CD14-positive monocyte (primary cell): Measurements from ENCODE around the gene GTF2F2. TPM values are rescaled to one million over a fixed set of nuclear protein-coding genes. Genes with fewer than 3 reads are reported as not detected.

Experiments used
- DNase-seq, 3 donors: peaks; one replicate each; pipeline ENCODE4 v3.0.0-alpha.2; 2011 to 2022
- H2AFZ ChIP-seq: 2 replicates; pipeline ENCODE4 v1.6.0; 2012; ENCODE audit warnings: mild to moderate bottlenecking, low read depth, low read length, inconsistent platforms; ENCODE audit not compliant: insufficient read depth, poor library complexity, severe bottlenecking
- H3K27ac ChIP-seq, 2 donors: 1 replicate in 1 of 2; 2 replicates in 1 of 2; pipeline ENCODE4 v1.5.1; 2012 to 2013; ENCODE audit warnings: low read length in 2 of 2, control low read depth in 1 of 2, inconsistent platforms in 1 of 2, low read depth in 1 of 2, mild to moderate bottlenecking in 1 of 2
- H3K27me3 ChIP-seq, 2 donors: one replicate each; pipeline versions ENCODE4 v1.6.0 to v1.6.1; 2011 to 2013; ENCODE audit warnings: low read length in 2 of 2; ENCODE audit not compliant: control insufficient read depth in 2 of 2, insufficient read depth in 2 of 2
- H3K36me3 ChIP-seq, 2 donors: replicated peaks in 1 of 2; 1 replicate in 1 of 2; 2 replicates in 1 of 2; pipeline versions ENCODE4 v1.5.1 to v1.6.1; 2012 to 2013; ENCODE audit warnings: low read length in 2 of 2, control low read depth in 1 of 2, inconsistent platforms in 1 of 2, mild to moderate bottlenecking in 1 of 2; ENCODE audit not compliant: insufficient read depth in 2 of 2, control insufficient read depth in 1 of 2
- H3K4me1 ChIP-seq, 2 donors: 1 replicate in 1 of 2; 2 replicates in 1 of 2; pipeline versions ENCODE4 v1.5.1 to v1.6.1; 2012 to 2013; ENCODE audit warnings: low read length in 2 of 2, control low read depth in 1 of 2, inconsistent platforms in 1 of 2, mild to moderate bottlenecking in 1 of 2, moderate library complexity in 1 of 2; ENCODE audit not compliant: insufficient read depth in 2 of 2, control insufficient read depth in 1 of 2
- H3K4me2 ChIP-seq: replicated peaks from 2 replicates; pipeline ENCODE3; 2012; ENCODE audit warnings: low read length, moderate library complexity, mild to moderate bottlenecking; ENCODE audit not compliant: poor library complexity, severe bottlenecking; ENCODE audit errors: extremely low read depth
- H3K4me3 ChIP-seq, 3 experiments: fragments of 200-600 bp in 1 of 3; sonication (generic) in 1 of 3; replicated peaks in 1 of 3; 1 replicate in 2 of 3; 2 replicates in 1 of 3; pipeline ENCODE4 v1.5.1; 2011 to 2013; ENCODE audit warnings: low read length in 3 of 3, mild to moderate bottlenecking in 3 of 3, control low read depth in 2 of 3, low read depth in 2 of 3, inconsistent platforms in 1 of 3, moderate library complexity in 1 of 3
- H3K79me2 ChIP-seq: 2 replicates; pipeline ENCODE4 v1.6.0; 2012; ENCODE audit warnings: mild to moderate bottlenecking, control low read depth, inconsistent platforms, low read length, moderate library complexity; ENCODE audit not compliant: insufficient read depth
- H3K9ac ChIP-seq: 2 replicates; pipeline ENCODE4 v1.6.0; 2017; ENCODE audit warnings: low read length, mild to moderate bottlenecking; ENCODE audit not compliant: insufficient read depth, poor library complexity, severe bottlenecking
- H3K9me3 ChIP-seq, 2 donors: replicated peaks in 1 of 2; 1 replicate in 1 of 2; 2 replicates in 1 of 2; pipeline versions ENCODE4 v1.5.1 to v1.6.1; 2012 to 2013; ENCODE audit warnings: low read length in 2 of 2, control low read depth in 1 of 2; ENCODE audit not compliant: control insufficient read depth in 1 of 2, insufficient read depth in 1 of 2
- H4K20me1 ChIP-seq: 2 replicates; pipeline ENCODE4 v1.6.0; 2012; ENCODE audit warnings: mild to moderate bottlenecking, low read length, control low read depth, moderate library complexity; ENCODE audit not compliant: insufficient read depth
- H3K27ac Mint-ChIP-seq, 7 donors: one replicate each; pipeline ENCODE4 v1.8.0; 2020; ENCODE audit warnings: mild to moderate bottlenecking in 7 of 7, mixed read lengths in 7 of 7, moderate library complexity in 6 of 7, inconsistent platforms in 2 of 7
- H3K27me3 Mint-ChIP-seq, 3 donors: one replicate each; pipeline ENCODE4 v1.8.0; 2021 to 2022; ENCODE audit warnings: low read depth in 3 of 3, mild to moderate bottlenecking in 3 of 3, mixed read lengths in 3 of 3, moderate library complexity in 3 of 3, inconsistent platforms in 1 of 3
- H3K36me3 Mint-ChIP-seq, 2 donors: one replicate each; pipeline ENCODE4 v1.8.0; 2020; ENCODE audit warnings: mixed read lengths in 2 of 2, inconsistent platforms in 1 of 2, mild to moderate bottlenecking in 1 of 2
- H3K4me1 Mint-ChIP-seq: one replicate; pipeline ENCODE4 v1.8.0; 2020; ENCODE audit warnings: mild to moderate bottlenecking, mixed read lengths
- H3K4me3 Mint-ChIP-seq, 2 donors: one replicate each; pipeline ENCODE4 v1.8.0; 2020; ENCODE audit warnings: mild to moderate bottlenecking in 2 of 2, mixed read lengths in 2 of 2, moderate library complexity in 1 of 2
- H3K9me3 Mint-ChIP-seq, 7 donors: one replicate each; pipeline ENCODE4 v1.8.0; 2020 to 2022; ENCODE audit warnings: mixed read lengths in 7 of 7, mild to moderate bottlenecking in 6 of 7, moderate library complexity in 6 of 7, inconsistent platforms in 2 of 7
- WGBS: methylation state at CpG from one replicate; pipeline ENCODE4 v1.1.5; 2013; ENCODE audit warnings: missing lambda C conversion rate; ENCODE audit not compliant: insufficient coverage; 5-methylcytosine and 5-hydroxymethylcytosine counted together
- intact Hi-C, 2 donors: fragments of 100-400 bp; cut with micrococcal nuclease; formaldehyde crosslinking; loops; one replicate each; pipeline versions ENCODE4 v1.15.0 to v1.15.1; 2023
- polyA plus RNA-seq, 3 donors: library from polyadenylated mRNA; depleted of rRNA in 1 of 3; unstranded in 2 of 3; stranded (reverse) in 1 of 3; fragments of 300-500 nt in 2 of 3; fragments of >200 nt in 1 of 3; fragmentation: Illumina TruSeq in 2 of 3; gene quantifications; 1 replicate in 2 of 3; 2 replicates in 1 of 3; pipeline ENCODE4 v1.2.3, GENCODE V29; 2012 to 2021
- TF ChIP-seq, protein P1 (sequence below): fragments of 200-600 bp; IDR thresholded peaks from one replicate; pipeline ENCODE4 v1.8.0; 2022; ENCODE audit warnings: antibody characterized with exemption, mild to moderate bottlenecking

The GTF2F2 gene
- polyA plus RNA-seq, 3 donors: 8.1 to 10.4 (median 8.5) TPM

DNA sequence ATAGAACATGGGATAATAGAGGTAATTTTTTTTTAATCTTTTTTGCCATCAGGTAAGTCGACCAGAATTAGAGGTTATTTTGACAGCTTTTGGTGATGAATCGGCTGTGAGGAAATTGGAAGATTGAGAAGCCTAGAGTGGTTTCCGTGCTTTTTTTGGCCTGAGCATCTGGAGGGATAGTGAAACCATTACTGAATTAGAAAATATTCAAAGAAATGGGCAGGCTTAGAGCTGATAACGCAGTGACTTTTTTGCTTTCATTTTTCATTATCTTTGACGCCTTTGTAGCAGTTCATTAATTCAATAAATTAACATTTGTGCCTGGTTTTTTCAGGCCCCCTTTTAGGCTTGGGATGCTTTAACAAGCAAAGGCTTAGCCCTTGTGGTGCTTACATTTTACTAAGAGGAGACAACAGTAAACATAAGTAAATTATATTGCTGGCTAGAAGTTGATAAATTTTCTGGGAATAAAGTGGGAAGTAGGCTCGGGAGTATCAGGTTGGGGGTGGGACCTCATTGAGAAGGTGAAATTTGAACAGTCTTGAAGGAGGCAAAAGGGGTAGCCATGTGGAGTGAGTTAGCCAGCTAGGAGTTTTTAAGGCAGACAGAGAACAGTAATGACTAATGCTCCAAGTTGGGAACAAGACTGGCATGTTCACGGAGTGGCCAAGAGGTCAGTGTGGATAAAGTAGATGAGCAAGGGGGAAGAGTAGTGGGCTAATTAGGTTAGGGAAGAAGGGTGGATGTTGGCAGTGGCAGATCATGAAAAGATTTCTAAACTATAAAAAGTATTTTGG, 36.5 kb downstream of the GTF2F2 start:
- no peak for DNase-seq
- H3K27ac ChIP-seq: no peak overlapping the region

DNA sequence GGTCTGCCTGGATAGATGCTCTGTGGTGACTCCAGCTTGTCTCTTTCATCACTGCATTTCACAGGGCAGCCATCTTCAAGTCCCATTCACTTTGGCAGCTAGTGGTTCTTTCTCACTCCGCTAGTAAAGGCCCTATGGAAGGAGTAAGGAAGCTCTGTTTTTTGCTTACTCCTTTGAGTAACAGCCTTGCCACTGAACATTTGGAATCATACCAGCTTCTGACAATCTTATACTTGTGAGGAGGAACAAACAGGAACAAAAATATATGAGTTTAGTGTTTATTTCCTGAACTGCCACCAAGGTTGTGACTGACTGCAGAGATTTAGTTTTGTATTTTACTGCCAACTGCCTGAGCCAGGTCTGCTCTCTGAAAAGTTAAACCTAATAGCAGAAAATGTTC, 41.9 kb downstream of the GTF2F2 start:
- H3K27me3 Mint-ChIP-seq: peaks cover 0 to 2% (median 0%) of the 10 kb centered on the region in 3 donors
- Histone ChIP-seq H3K36me3 (peaks cover 11 to 64% of the 10 kb centered on the region in 2 donors), H3K27me3 (no peaks in the 10 kb centered on the region), H3K4me3 (no peak overlapping the region), H3K79me2 (no peaks in the 10 kb centered on the region), H3K4me1 (no peaks in the 10 kb centered on the region), H3K27ac (no peak overlapping the region), H4K20me1 (no peaks in the 10 kb centered on the region), H3K4me2 (no peak overlapping the region), H2AFZ (no peak overlapping the region), H3K9ac (no peak overlapping the region), H3K9me3 (no peaks in the 10 kb centered on the region)
- H3K9me3 Mint-ChIP-seq: no peaks in the 10 kb centered on the region
- intact Hi-C loops: no loop called here
- H3K36me3 Mint-ChIP-seq: peaks cover 41 to 46% of the 10 kb centered on the region in 2 donors
- H3K4me1 Mint-ChIP-seq: no peaks in the 10 kb centered on the region
- no CpG with 5 or more reads among the region's 1 CpG for WGBS
- H3K4me3 Mint-ChIP-seq: no peak overlapping the region
- DNase-seq: no peak
- H3K27ac Mint-ChIP-seq: no peak overlapping the region
- TF ChIP-seq, protein P1, sequence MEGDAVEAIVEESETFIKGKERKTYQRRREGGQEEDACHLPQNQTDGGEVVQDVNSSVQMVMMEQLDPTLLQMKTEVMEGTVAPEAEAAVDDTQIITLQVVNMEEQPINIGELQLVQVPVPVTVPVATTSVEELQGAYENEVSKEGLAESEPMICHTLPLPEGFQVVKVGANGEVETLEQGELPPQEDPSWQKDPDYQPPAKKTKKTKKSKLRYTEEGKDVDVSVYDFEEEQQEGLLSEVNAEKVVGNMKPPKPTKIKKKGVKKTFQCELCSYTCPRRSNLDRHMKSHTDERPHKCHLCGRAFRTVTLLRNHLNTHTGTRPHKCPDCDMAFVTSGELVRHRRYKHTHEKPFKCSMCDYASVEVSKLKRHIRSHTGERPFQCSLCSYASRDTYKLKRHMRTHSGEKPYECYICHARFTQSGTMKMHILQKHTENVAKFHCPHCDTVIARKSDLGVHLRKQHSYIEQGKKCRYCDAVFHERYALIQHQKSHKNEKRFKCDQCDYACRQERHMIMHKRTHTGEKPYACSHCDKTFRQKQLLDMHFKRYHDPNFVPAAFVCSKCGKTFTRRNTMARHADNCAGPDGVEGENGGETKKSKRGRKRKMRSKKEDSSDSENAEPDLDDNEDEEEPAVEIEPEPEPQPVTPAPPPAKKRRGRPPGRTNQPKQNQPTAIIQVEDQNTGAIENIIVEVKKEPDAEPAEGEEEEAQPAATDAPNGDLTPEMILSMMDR: no peak

More for the DNA sequence above, 36.5 kb downstream of the GTF2F2 start:
- Histone ChIP-seq H3K4me3 (no peak overlapping the region), H3K9me3 (no peaks in the 10 kb centered on the region), H3K9ac (no peak overlapping the region), H3K27me3 (no peaks in the 10 kb centered on the region), H3K36me3 (peaks cover 22 to 92% of the 10 kb centered on the region in 2 donors), H3K4me2 (no peak overlapping the region), H2AFZ (no peak overlapping the region), H4K20me1 (no peaks in the 10 kb centered on the region), H3K4me1 (no peaks in the 10 kb centered on the region), H3K79me2 (no peaks in the 10 kb centered on the region)
- Mint-ChIP-seq H3K27me3 (no peaks in the 10 kb centered on the region), H3K27ac (no peak overlapping the region), H3K36me3 (peaks cover 57 to 59% of the 10 kb centered on the region in 2 donors), H3K4me1 (no peaks in the 10 kb centered on the region), H3K4me3 (no peak overlapping the region), H3K9me3 (peaks cover 0 to 3% (median 0%) of the 10 kb centered on the region in 7 donors)
- TF ChIP-seq, protein P1: no peak
- 97% methylated on average over 5 of the region's 7 CpGs for WGBS
- intact Hi-C loops: no loop called here
